Glomerular visceral epithelial cell (primary cell): ENCODE data around the gene IRF5.
"Not testable (repeated sequence)": the region's sequence is repeated elsewhere in the genome, so short reads cannot be mapped to it uniquely, and the experiment has no call there.

Experiments
- DNase-seq: peaks from one replicate; pipeline ENCODE4 v3.0.0-alpha.2; 2016; ENCODE audit errors: extremely low spot score

Gene IRF5

DNA sequence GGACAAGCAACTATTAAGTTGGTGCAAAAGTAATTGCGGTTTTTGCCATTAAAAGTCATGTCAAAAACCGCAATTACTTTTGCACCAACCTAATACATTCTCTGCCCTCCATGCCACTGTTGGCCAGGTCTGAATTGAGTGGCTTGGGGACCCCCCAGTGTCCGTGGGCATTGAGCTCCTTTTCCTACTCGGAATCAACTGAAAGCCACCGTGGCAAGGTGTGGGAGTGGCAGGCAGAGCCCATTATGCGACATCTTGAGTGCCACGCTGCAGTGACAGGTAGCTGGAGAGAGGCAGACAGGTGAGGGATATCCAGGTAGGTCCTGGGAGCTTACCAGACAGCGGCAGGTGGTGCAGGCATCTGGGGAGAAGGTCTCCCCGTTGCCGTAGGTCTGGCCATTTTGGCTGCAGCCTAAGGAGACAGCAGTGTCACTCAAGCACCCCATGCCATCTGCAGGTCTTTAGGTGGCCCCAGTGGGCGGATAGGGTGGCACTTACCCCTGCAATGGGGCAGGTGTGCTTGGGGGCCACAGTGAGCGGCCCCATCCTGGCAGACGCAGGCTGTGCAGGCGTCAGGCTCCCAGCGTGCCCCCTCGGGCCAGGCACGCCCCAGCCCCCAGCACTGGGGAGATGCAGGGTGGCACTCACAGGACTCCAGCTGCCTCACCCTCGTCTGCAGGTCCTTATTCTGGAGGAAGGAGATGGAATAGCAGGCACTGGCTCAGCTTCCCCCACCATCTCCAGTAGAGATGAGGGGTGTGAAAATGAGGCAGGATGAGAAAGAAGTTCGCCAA is 30.8 kb upstream of the IRF5 start:
- no peak for DNase-seq

GRCh38 chr7:128908750-128909624 is 28.7 kb upstream of the IRF5 start:
- DNase-seq: no peak

- peak; percentile 78 for DNase-seq
These were observed 27.8 kb upstream of the IRF5 start for GRCh38 chr7:128909625-128910568.

- no peak for DNase-seq
These were observed 27.2 kb upstream of the IRF5 start, which contains the start of gene KCP for GRCh38 chr7:128910569-128910945. Gene KCP (minus strand): TSS chr7:128910709. CDS start chr7:128910676, 33 bp downstream.

GRCh38 chr7:128911423-128912031 is 26.2 kb upstream of the IRF5 start:
- no peak for DNase-seq

GRCh38 chr7:128912281-128912680 is 25.4 kb upstream of the IRF5 start:
- no peak for DNase-seq

GRCh38 chr7:128912709-128913495 is 24.8 kb upstream of the IRF5 start:
- not testable (repeated sequence) for DNase-seq

GRCh38 chr7:128913870-128914565 is 23.7 kb upstream of the IRF5 start:
- DNase-seq: no peak

DNA sequence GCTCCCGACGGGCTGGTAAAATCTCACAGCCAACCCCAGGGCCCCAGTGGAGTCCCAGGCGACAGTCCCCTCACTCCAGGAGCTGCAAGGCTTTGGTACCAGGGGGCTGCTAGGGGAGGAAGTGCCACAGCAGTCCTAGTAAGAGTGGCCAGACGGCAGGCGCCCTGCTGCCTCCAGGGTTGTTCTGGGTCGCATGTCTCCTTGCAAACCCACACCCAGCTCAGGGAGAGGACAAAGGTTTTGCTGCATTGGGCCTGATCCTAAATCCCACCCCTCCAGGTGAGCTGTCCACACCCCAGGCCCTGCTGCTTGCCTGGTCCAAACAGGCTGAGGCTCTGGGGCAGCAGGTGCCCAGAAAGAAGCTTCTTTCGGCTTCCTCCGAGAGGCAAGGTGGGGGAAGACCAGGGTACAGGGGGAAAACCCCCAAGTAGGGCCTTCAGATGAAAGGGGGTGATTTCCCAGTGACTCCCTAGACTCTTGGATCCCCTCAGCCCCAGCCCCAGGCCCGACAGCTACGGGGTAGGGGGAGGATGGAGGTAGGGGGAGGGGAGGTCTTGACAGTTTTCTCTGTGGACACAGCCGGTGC is 23.1 kb upstream of the IRF5 start:
- no peak for DNase-seq

DNA sequence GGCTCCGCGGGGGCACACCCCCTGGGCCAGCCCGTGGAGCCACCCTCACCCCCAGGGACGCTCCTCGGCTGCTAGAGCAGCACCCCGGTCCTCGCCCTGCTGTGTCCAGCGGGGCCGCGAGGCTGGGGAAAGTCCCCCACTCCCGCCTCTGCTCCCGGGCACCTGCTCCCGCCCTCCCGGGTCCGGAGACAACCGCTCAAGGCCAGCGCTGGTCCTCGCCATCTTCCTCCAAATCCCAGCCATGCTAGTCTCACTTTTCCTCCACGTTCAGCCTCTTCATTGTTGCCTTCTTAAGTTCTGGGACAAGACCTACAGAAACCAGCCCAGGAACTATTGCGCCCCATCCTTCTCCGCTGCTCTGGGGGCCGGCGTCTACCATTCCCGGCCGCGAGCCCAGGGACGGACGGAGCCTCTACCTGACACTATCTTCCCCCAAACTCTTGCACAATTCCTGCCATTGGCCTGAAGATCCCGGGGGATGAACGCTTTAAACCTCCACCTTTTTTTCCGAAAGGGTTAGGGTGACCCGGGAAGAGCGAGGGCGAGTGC is 22.4 kb upstream of the IRF5 start:
- no peak for DNase-seq

DNA sequence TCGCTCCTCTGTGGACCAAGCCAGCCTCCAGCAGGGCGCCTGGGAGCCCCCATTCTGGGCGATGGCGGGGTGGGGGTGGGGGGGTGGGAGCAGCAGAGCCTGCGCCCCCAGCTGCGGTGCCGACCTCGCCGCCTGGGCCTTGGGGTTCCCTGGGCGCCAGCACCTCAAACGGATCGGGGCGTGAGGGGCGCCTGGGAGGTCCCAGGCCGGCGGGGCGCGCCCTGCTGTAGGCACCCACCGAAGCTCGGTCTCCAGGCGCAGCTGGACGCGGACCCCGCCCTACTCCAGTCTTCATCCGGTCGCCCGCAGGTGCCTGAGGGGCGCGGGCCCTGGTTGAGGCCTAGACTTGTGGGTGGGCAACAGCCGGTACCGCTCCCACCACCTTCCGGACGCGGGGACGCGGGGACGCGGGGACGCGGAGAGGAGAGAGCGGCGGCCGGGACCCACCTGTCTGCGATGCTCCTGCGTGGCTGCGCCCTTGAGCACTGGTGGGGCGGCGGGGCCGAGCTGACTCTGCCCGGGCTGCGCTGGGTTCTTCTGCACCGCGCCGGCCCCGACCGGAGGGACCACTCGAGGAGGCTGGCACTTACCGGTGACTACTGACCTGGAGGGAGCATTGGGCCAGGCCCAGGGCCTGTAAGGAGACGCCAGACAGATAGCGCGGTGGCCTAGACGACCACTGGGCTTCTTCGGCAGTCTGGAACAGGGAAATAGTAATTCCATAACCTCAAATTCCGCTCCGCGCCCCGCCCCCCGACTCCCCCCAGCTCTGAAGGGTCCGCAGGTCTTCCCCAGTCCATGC is 21.7 kb upstream of the IRF5 start:
- no peak for DNase-seq

GRCh38 chr7:128916643-128916915 is 21.1 kb upstream of the IRF5 start:
- no peak for DNase-seq

DNA sequence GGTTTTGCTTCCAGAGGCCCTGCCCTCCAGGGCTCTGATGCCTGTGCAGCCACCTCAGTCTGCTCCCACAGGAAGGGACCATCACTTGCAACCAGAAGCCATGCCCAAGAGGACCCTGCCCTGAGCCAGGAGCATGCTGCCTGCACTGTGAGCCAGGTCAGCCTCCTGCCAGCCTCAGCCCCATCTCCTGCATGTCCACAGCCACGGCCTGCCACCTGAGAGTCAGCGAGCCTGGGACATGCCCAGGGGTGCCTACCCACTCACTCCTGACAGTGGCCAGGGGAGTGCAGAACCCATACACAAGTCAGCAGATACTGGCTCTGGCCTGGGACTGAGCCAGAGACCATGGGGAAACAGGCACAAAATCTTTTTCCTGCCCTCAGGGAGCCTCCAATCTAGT is 20.6 kb upstream of the IRF5 start:
- no peak for DNase-seq

DNA sequence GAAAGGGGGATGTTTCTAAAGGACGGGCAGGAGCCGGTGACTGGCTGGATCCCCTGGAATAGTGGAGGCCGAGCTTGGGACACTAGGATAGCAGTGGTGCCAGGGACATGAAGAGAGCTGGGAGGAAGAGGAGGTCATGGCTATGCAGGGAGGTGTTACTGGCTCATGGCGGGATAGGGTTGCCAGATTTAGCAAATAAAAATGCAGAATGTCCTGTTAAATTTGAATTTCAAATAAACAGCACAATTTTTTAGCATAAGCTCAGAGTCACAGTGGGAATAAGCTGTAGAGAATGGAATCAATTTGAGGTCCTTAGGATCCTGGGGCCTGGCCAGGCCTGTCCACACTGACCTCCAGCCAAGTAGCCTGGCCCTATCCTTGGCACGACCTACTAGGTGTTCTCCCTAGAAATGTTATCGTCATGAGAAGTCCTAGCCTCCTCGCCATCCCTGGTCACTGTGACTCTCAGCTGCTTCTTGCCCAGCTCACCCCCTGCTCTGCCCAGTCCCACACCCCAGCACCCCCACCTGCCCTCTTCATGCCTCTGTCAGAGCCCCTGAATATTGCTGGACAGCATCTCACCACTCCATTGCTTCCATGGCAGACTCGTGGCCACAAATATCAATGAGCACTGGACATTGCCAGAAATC is 19.6 kb upstream of the IRF5 start:
- no peak for DNase-seq

DNA sequence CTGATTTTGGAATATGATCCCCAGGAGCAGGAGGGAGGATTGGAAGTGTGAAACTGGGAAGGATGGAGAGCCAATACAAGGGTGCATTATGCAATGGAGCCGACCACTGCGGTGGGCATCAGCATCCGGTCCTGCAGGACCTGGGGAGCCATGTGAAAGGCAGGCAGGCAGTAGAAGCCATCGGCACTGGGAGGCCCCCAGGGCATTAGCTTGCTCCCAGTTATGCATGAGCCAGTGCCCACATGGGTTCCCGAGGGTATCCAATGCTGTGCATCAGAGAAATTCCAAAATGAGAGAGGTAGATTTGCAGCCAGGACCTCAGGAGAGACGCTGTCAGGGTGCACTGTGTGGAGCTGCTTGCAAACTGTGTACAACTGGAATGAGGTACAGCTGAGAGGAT is 18.5 kb upstream of the IRF5 start:
- no peak for DNase-seq

DNA sequence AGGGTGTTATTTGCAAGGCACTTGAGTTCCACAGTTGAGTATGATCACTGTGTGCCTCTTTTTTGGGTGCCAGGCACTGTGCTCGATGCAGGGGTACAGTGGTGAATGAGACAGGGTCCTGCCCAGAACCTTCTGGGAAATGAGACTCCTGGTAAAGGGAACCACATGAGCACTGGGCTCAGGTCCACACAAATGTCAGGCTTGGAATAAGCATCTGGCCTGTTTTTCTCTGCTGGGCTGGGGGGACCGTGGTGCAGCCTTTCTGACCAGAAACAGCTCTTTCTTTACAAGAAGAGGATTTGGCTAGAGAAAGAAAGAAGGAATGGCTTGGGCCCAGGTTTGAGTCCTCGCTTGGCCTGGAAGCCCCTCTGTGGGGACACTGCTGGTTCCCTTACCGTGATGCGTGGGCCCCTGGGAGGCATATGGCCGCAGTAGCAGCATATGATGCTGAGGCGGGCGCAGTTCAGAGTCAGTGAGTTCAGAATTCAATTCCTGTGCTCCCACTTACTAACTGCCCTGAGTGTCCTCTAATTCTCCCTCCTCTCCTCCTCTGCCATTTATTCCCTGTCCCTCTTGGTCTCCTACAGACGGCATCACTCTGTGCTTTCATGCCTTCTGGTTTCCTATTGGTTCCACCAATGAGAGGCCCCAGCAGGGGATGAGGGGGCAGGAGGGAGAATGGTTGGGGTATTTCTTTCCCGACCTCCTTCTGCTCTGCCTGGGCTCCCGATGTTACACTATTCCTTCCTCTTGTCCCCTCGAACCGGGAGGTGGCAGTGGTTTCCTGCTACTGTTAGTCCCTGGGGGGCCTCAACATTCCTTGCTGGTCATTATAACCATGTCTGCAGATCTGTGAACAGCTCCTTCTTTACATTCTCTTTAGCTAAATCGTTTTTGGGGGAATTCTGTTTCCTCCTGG is 17.6 kb upstream of the IRF5 start:
- peak; percentile 47 for DNase-seq
